Brain microvascular endothelial cell (primary cell): Measurements from ENCODE around the gene ROS1.
A peak's percentile ranks its signal among the peaks of the same experiment; 100 is the strongest.

Source experiments
- DNase-seq: peaks from one replicate; pipeline ENCODE4 v3.0.0-alpha.2; 2020
- H3K27ac ChIP-seq: fragments of 250-450 bp; sonication (Bioruptor Pico); 2 replicates; pipeline ENCODE4 v1.5.1; 2020; ENCODE audit warnings: mild to moderate bottlenecking, moderate library complexity
- H3K27me3 ChIP-seq: fragments of 250-450 bp; sonication (Bioruptor Pico); replicated peaks from 2 replicates; pipeline ENCODE4 v1.5.1; 2020; ENCODE audit warnings: mild to moderate bottlenecking
- H3K36me3 ChIP-seq: fragments of 250-450 bp; sonication (Bioruptor Pico); replicated peaks from 2 replicates; pipeline ENCODE4 v1.5.1; 2020; ENCODE audit warnings: mild to moderate bottlenecking
- H3K4me3 ChIP-seq: 2 replicates; pipeline ENCODE4 v1.5.1; 2011; ENCODE audit warnings: low read depth, mild to moderate bottlenecking, control low read depth, low read length, moderate library complexity
- CTCF ChIP-seq: IDR thresholded peaks from 2 replicates; pipeline ENCODE4 v1.5.1; 2011; ENCODE audit warnings: low read depth, mild to moderate bottlenecking, moderate library complexity, low read length, control low read depth, inconsistent platforms; ENCODE audit errors: missing control alignments
- in situ Hi-C: cut with HindIII; loops from 2 replicates; pipeline ENCODE4 v1.10.0; 2017; ENCODE audit warnings: low sequenced_read_pairs, low pct_ligation_motif_present

ROS1 gene

GRCh38 chr6:117352466-117353081, 73.2 kb downstream of the ROS1 start:
- in situ Hi-C loops, result no loop called here
- no peak overlapping the region for H3K27ac ChIP-seq
- H3K4me3 ChIP-seq, result no peak overlapping the region
- no peaks in the 10 kb centered on the region for H3K36me3 ChIP-seq
- DNase-seq, result no peak
- TF ChIP-seq CTCF, result peak; percentile 52
- no peaks in the 10 kb centered on the region for H3K27me3 ChIP-seq

GRCh38 chr6:117351521-117351920, 74.2 kb downstream of the ROS1 start:
- H3K27ac ChIP-seq, result no peak overlapping the region
- H3K4me3 ChIP-seq, result no peak overlapping the region
- DNase-seq, result no peak
- no peak for TF ChIP-seq CTCF
- in situ Hi-C loops, result no loop called here
- no peaks in the 10 kb centered on the region for H3K36me3 ChIP-seq
- H3K27me3 ChIP-seq, result no peaks in the 10 kb centered on the region

- H3K4me3 ChIP-seq, result no peak overlapping the region
- H3K36me3 ChIP-seq, result no peaks in the 10 kb centered on the region
- in situ Hi-C loops, result no loop called here
- no peak overlapping the region for H3K27ac ChIP-seq
- H3K27me3 ChIP-seq, result no peaks in the 10 kb centered on the region
- no peak for DNase-seq
- TF ChIP-seq CTCF, result no peak
Measured at GRCh38 chr6:117346142-117346930, 79.4 kb downstream of the ROS1 start.

GRCh38 chr6:117345292-117345610, 80.5 kb downstream of the ROS1 start:
- in situ Hi-C loops, result no loop called here
- no peak overlapping the region for H3K4me3 ChIP-seq
- TF ChIP-seq CTCF, result no peak

GRCh38 chr6:117344444-117345291, 81.1 kb downstream of the ROS1 start:
- in situ Hi-C loops, result no loop called here
- no peak for DNase-seq
- Histone ChIP-seq H3K36me3 (no peaks in the 10 kb centered on the region), H3K27me3 (no peaks in the 10 kb centered on the region), H3K27ac (no peak overlapping the region), H3K4me3 (no peak overlapping the region)
- TF ChIP-seq CTCF, result no peak

More at GRCh38 chr6:117345292-117345610, 80.5 kb downstream of the ROS1 start:
- Histone ChIP-seq H3K36me3 (no peaks in the 10 kb centered on the region), H3K27ac (no peak overlapping the region), H3K27me3 (no peaks in the 10 kb centered on the region)
- DNase-seq, result no peak
